Vagina (tissue), 2 donors: ENCODE data around the gene CLK2. TPM values are rescaled to one million over a fixed set of nuclear protein-coding genes. Genes with fewer than 3 reads are reported as not detected.

ENCODE experiments used
- DNase-seq, 2 donors: peaks; one replicate each; pipeline ENCODE4 v3.0.0-alpha.2; 2017; ENCODE audit errors: extremely low spot score in 2 of 2
- H3K27ac ChIP-seq: fragments of 200-600 bp; sonication (generic); one replicate; pipeline ENCODE4 v1.5.1; 2019
- H3K27me3 ChIP-seq: fragments of 200-600 bp; sonication (generic); one replicate; pipeline ENCODE4 v1.5.1; 2019
- H3K36me3 ChIP-seq, 2 donors: fragments of 200-600 bp; sonication (generic); one replicate each; pipeline ENCODE4 v1.5.1; 2017 to 2019
- H3K4me1 ChIP-seq: fragments of 200-600 bp; sonication (generic); one replicate; pipeline ENCODE4 v1.5.1; 2019
- H3K4me3 ChIP-seq, 2 donors: fragments of 200-600 bp; sonication (generic); 1 replicate in 1 of 2; 2 replicates in 1 of 2; pipeline ENCODE4 v1.5.1; 2016 to 2019
- H3K9me3 ChIP-seq: fragments of 200-600 bp; sonication (generic); one replicate; pipeline ENCODE4 v1.5.1; 2019
- CTCF ChIP-seq, 3 experiments: fragments of 450-650 bp in 2 of 3; fragments of 200-600 bp in 1 of 3; sonication (generic) in 1 of 3; IDR thresholded peaks; one replicate each; pipeline ENCODE4 v1.5.1; 2017 to 2019; ENCODE audit warnings: antibody characterized with exemption in 3 of 3, mild to moderate bottlenecking in 2 of 3, moderate library complexity in 2 of 3
- POLR2A ChIP-seq, 2 donors: fragments of 450-650 bp; IDR thresholded peaks; one replicate each; pipeline ENCODE4 v1.6.1; 2017; ENCODE audit warnings: antibody characterized with exemption in 2 of 2, mild to moderate bottlenecking in 2 of 2, moderate library complexity in 2 of 2
- POLR2AphosphoS5 ChIP-seq, 2 donors: sonication (generic); formaldehyde crosslinking; IDR thresholded peaks; one replicate each; pipeline ENCODE4 v1.9.0; 2017; ENCODE audit warnings: antibody characterized with exemption in 2 of 2, mild to moderate bottlenecking in 2 of 2, low read depth in 1 of 2; ENCODE audit not compliant: insufficient read depth in 1 of 2
- intact Hi-C: fragments of 100-400 bp; cut with DNase I; formaldehyde crosslinking; loops from one replicate; pipeline ENCODE4 v1.15.1; 2023
- total RNA-seq: library from RNA; depleted of rRNA; stranded (reverse); fragments of >200 nt; gene quantifications from one replicate; pipeline ENCODE4 v1.2.3, GENCODE V29; 2016

The CLK2 gene
- total RNA-seq, 1 donor from 2014 or later: 48.1 TPM

GRCh38 chr1:155286544-155286943 lies 13.2 kb upstream of the CLK2 start:
- Histone ChIP-seq H3K27me3 (no peaks in the 10 kb centered on the region), H3K36me3 (peaks cover 0 to 5% of the 10 kb centered on the region in 2 donors), H3K9me3 (no peaks in the 10 kb centered on the region), H3K27ac (no peak overlapping the region), H3K4me3 (no peak overlapping the region), H3K4me1 (no peaks in the 10 kb centered on the region)
- intact Hi-C loops: no loop called here
- no peak for DNase-seq
- TF ChIP-seq CTCF (IDR thresholded peaks at IDR 0.05) (no peak), POLR2AphosphoS5 (IDR thresholded peaks at IDR 0.05; ENCODE audit: insufficient read depth in 1 of 2, low read depth in 1 of 2) (no peak), POLR2A (IDR thresholded peaks at IDR 0.05) (no peak)

- Histone ChIP-seq H3K36me3 (peaks cover 0 to 5% of the 10 kb centered on the region in 2 donors), H3K4me3 (no peak overlapping the region), H3K4me1 (no peaks in the 10 kb centered on the region), H3K27me3 (no peaks in the 10 kb centered on the region), H3K9me3 (no peaks in the 10 kb centered on the region), H3K27ac (no peak overlapping the region)
- TF ChIP-seq POLR2A (IDR thresholded peaks at IDR 0.05): no peak
- no peak for TF ChIP-seq CTCF (IDR thresholded peaks at IDR 0.05)
- no peak for TF ChIP-seq POLR2AphosphoS5 (IDR thresholded peaks at IDR 0.05; ENCODE audit: insufficient read depth in 1 of 2, low read depth in 1 of 2)
- intact Hi-C loops: no loop called here
- no peak for DNase-seq
These were observed 12.3 kb upstream of the CLK2 start for GRCh38 chr1:155285631-155286044.

GRCh38 chr1:155285063-155285462 lies 11.8 kb upstream of the CLK2 start:
- no peak for DNase-seq
- Histone ChIP-seq H3K4me3 (no peak overlapping the region), H3K9me3 (no peaks in the 10 kb centered on the region), H3K27ac (no peak overlapping the region), H3K27me3 (no peaks in the 10 kb centered on the region), H3K36me3 (peaks cover 0 to 5% of the 10 kb centered on the region in 2 donors), H3K4me1 (no peaks in the 10 kb centered on the region)
- TF ChIP-seq CTCF (IDR thresholded peaks at IDR 0.05) (no peak), POLR2AphosphoS5 (IDR thresholded peaks at IDR 0.05; ENCODE audit: insufficient read depth in 1 of 2, low read depth in 1 of 2) (no peak), POLR2A (IDR thresholded peaks at IDR 0.05) (no peak)
- intact Hi-C loops: no loop called here

- intact Hi-C loops: no loop called here
- Histone ChIP-seq H3K27ac (no peak overlapping the region), H3K27me3 (no peaks in the 10 kb centered on the region), H3K4me3 (no peak overlapping the region), H3K4me1 (no peaks in the 10 kb centered on the region), H3K36me3 (peaks cover 0 to 5% of the 10 kb centered on the region in 2 donors), H3K9me3 (no peaks in the 10 kb centered on the region)
- TF ChIP-seq CTCF (IDR thresholded peaks at IDR 0.05) (no peak), POLR2A (IDR thresholded peaks at IDR 0.05) (no peak)
- DNase-seq: no peak
These were observed 11.2 kb upstream of the CLK2 start for GRCh38 chr1:155284476-155284875.

- no peak for DNase-seq
- peaks cover 17% of the 10 kb centered on the region for H3K4me1 ChIP-seq
- H3K27me3 ChIP-seq: no peaks in the 10 kb centered on the region
- TF ChIP-seq POLR2AphosphoS5 (IDR thresholded peaks at IDR 0.05; ENCODE audit: insufficient read depth in 1 of 2, low read depth in 1 of 2) (no peak), CTCF (IDR thresholded peaks at IDR 0.05) (no peak), POLR2A (IDR thresholded peaks at IDR 0.05) (no peak)
- H3K27ac ChIP-seq: no peak overlapping the region
- intact Hi-C loops: no loop called here
- no peaks in the 10 kb centered on the region for H3K9me3 ChIP-seq
- H3K4me3 ChIP-seq: no peak overlapping the region
- no peaks in the 10 kb centered on the region for H3K36me3 ChIP-seq
These were observed 9.3 kb upstream of the CLK2 start for GRCh38 chr1:155282488-155283091.
